GM21737 (cell line): ENCODE results near the gene MAGOH.

Experiments
- ATAC-seq: cut with Tn5 transposase; IDR thresholded peaks from one replicate; pipeline ENCODE4 v1.9.1; 2021; ENCODE audit warnings: mild to moderate bottlenecking, moderate library complexity; ENCODE audit not compliant: unreplicated experiment

MAGOH gene

DNA sequence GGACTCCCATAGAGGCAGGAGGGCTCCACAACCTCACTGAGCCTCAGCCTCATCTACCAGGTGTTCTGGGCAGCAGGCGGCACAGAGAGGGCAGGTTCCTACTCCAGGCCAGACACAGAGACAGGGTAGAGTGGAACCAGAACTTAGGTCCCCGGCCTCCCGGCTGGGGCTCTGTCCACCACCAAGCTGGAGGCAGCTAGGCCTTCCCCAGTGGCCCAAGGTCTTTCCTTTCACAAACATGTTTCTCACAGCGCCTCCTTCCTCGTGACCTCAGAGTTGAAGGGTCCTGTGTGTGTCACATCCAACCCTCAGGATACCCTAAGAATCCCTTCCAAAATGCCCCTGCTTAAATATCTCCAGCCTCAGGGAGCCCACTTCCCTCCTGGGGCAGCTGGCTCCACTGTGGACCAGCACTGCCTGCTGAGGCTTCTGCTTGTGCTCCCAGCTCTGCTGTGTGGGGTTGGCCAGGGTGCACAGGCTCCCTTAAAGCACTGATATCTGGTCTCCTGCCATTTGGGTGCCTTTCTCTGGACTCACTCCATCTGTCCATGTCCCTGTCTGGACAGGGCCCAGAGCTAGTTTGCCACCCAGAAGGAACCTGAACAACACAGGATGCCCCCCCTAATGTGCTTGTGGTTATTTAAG lies 33.2 kb upstream of the MAGOH start:
- no peak for ATAC-seq

DNA sequence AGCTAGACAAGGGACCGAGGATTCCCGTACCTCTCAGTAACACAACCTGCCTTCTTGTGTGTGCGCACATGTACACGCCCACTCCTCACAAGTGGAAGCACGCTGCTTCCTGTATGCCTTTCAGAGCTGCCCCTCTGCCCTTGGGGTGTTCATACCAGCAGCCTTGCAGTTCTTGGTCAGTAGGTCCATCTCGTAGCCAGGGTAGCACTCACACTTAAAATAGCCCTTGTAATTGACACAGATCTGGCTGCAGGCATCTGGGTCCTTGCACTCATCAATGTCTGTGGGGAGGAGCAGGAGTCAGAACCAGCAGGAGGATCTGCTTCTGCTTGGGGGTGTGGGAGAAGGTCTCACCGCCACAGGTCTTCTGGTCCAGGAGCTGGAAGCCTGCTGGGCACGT lies 32.6 kb upstream of the MAGOH start:
- no peak for ATAC-seq

- no peak for ATAC-seq
Observed at GRCh38 chr1:53270107-53270506, 31.8 kb upstream of the MAGOH start.

DNA sequence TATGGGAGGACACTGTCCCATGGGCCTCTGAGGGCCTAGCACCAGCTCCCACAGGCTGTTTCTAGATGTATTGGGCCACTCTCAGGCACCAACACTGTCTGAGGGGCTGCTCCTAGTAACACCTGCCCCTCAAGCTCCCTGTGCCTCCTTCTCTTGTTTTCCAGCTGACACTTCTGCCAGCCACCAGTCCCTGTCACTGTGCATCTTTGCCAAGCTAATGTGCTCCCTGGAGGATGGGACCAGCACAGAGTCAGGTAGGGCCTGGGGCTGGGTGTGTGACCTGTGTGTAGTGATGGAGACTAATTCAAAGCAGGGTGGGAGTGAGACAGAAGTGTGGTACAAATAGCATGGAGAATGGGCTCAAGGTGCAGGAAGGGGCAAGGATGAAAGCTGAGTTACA lies 29.4 kb upstream of the MAGOH start:
- no peak for ATAC-seq

DNA sequence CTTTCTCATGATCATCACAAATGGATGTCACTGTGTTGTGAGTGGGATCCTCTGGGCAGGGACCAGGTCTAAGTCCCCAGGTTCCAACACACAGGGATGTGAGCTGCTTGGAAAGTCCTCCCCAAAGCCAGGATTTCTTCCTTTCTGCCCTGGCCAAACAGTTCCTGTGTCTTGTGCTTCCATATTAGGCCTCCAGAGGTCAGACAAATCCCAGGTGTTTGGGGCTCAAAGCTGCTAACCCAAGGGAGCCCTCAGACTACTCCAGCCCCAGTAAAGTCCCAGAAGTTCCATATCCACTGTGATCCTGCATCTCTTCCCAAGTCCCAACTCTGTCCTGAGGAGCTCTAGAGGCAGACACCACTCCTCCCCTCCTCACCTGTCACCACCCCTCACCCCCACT lies 27.7 kb upstream of the MAGOH start:
- no peak for ATAC-seq

DNA sequence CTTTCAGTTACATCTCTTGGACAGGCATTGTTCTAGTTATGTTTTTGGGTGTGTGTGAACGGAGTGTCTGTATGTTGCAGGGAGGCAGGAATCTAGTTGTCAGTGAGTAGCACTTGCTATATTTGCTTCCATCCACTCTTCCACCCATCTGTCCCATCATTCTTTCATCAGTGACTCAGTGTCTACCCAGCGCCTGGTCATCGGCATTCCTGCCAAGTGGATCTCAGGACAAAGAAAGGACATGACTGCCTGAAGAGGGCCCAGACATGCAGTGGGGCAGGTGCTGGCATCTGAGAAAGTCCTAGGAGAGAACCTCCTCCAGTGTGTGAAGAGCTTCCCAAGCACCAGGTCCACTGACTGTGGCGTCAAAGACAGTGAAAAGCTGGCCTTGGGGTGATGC lies 27.3 kb upstream of the MAGOH start:
- no peak for ATAC-seq

DNA sequence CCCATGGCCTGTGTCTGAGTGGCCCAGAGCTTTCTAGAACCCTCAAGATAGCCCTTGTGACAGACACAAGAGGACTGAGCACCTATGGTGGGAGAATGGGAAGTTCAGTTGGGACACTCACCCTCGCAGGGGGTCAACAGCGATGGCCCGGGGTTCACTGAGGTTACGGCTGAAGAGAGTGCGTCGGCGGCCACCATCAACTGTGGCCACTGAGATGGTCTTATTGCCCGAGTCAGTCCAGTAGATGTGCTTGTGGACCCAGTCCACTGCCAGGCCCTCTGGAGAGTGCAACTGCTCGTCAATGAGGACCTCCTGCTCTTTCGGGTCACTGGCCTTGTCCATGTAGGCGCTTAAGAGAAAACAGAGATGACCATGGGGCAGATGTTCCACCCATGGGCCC lies 25.7 kb upstream of the MAGOH start:
- no peak for ATAC-seq

GRCh38 chr1:53262000-53262399 lies 23.7 kb upstream of the MAGOH start:
- ATAC-seq = no peak

- ATAC-seq = no peak
Observed at GRCh38 chr1:53260631-53261247, 22.4 kb upstream of the MAGOH start.

- no peak for ATAC-seq
Observed at GRCh38 chr1:53259932-53260331, 21.6 kb upstream of the MAGOH start.

- ATAC-seq = no peak
Observed at GRCh38 chr1:53258216-53258615, 19.9 kb upstream of the MAGOH start.

DNA sequence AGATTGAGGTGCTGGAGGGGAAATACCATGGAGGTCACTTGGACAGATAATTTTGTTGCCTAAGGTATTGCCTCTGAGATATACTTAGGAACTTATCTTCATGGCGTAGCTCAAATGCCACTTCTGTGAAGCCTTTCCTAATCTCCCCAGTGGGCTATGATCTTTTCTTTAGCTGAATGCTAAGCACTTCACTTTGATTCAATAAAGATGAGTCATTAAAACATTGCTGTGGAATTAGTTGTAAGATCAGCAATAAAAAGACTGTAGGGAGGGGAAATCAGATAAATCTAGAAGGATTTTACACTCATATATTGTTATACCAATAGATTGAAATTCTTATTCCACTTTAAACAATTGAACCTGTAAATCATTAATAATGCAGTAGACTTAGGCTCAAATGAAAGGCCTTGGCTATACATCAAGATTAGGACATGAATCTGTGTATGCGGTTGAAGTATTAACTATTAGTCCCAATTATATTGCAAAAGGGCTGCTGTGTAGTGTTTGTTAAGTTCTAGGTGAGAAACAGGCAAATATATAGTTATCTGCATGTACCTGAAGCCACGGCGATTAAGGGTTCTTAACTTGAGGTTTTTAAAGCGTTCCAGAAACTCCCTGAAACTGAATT lies 19.2 kb upstream of the MAGOH start:
- no peak for ATAC-seq

- ATAC-seq = no peak
Observed at GRCh38 chr1:53256511-53257453, 18.5 kb upstream of the MAGOH start.

GRCh38 chr1:53255031-53255430 lies 16.7 kb upstream of the MAGOH start:
- ATAC-seq = no peak

- no peak for ATAC-seq
Observed at GRCh38 chr1:53254011-53254640, 15.8 kb upstream of the MAGOH start.

GRCh38 chr1:53250325-53250724 lies 12.0 kb upstream of the MAGOH start:
- no peak for ATAC-seq

DNA sequence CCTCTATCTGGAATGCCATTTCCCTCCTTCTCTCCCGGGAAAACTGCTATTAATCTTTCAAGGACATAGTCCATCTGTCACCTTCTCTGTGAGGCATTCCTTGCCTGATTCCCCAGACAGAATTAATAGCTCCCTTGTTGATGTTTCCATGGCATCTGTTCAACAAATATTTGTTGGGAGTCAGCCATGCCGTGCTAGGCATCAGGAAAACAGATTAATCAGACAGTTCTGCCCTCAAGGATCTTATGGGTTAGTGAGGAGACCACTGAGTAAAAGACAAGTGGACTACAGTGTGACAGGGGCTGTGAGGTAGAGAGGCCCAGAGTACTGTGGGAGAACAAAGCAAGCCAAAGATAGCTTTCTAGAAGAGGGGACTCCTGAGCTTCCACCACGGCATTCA lies 11.4 kb upstream of the MAGOH start:
- no peak for ATAC-seq

- no peak for ATAC-seq
Observed at GRCh38 chr1:53246261-53247134, 8.2 kb upstream of the MAGOH start.

- no peak for ATAC-seq
Observed at GRCh38 chr1:53244141-53244540, 5.8 kb upstream of the MAGOH start.

GRCh38 chr1:53242381-53242780 lies 4.1 kb upstream of the MAGOH start:
- ATAC-seq = no peak
